ENCODE data around the gene FCN3.
"Not testable (repeated sequence)": the region's sequence is repeated elsewhere in the genome, so short reads cannot be mapped to it uniquely, and the experiment has no call there.

The FCN3 gene

GRCh38 chr1:27406362-27406680 is 31.7 kb upstream of the FCN3 start:
- no peaks in the 10 kb centered on the region for H3K4me1 ChIP-seq
- no peaks in the 10 kb centered on the region for H3K36me3 ChIP-seq
- H3K9me3 ChIP-seq = no peaks in the 10 kb centered on the region
- no peak overlapping the region for H3K4me3 ChIP-seq (ENCODE audit: low read depth, low read length)
- no peak for TF ChIP-seq CTCF (IDR thresholded peaks at IDR 0.05; ENCODE audit: low read depth, low read length)
- no peaks in the 10 kb centered on the region for H3K27me3 ChIP-seq
- no peak for DNase-seq

- not testable (repeated sequence) for H3K4me1 ChIP-seq; H3K4me3 ChIP-seq (ENCODE audit: low read depth, low read length); H3K36me3 ChIP-seq
These were observed 31.2 kb upstream of the FCN3 start for GRCh38 chr1:27405598-27406361.

GRCh38 chr1:27405074-27405473 is 30.4 kb upstream of the FCN3 start:
- Histone ChIP-seq H3K9me3 (no peaks in the 10 kb centered on the region), H3K4me3 (ENCODE audit: low read depth, low read length) (no peak overlapping the region), H3K36me3 (no peaks in the 10 kb centered on the region), H3K4me1 (no peaks in the 10 kb centered on the region), H3K27me3 (no peaks in the 10 kb centered on the region)
- no peak for DNase-seq
- no peak for TF ChIP-seq CTCF (IDR thresholded peaks at IDR 0.05; ENCODE audit: low read depth, low read length)

More at GRCh38 chr1:27405598-27406361, 31.2 kb upstream of the FCN3 start:
- not testable (repeated sequence) for DNase-seq, H3K27me3 ChIP-seq, H3K9me3 ChIP-seq

- TF ChIP-seq CTCF (IDR thresholded peaks at IDR 0.05; ENCODE audit: low read depth, low read length) = no peak
- no peaks in the 10 kb centered on the region for H3K36me3 ChIP-seq
- no peaks in the 10 kb centered on the region for H3K27me3 ChIP-seq
- H3K4me1 ChIP-seq = no peaks in the 10 kb centered on the region
- H3K4me3 ChIP-seq (ENCODE audit: low read depth, low read length) = no peak overlapping the region
- DNase-seq = no peak
- H3K9me3 ChIP-seq = no peaks in the 10 kb centered on the region
These were observed 29.3 kb upstream of the FCN3 start for GRCh38 chr1:27403931-27404330.

- peak; percentile 16; the same call in 1 of the 2 replicates for TF ChIP-seq CTCF (IDR thresholded peaks at IDR 0.05; ENCODE audit: low read depth, low read length)
- Histone ChIP-seq H3K36me3 (no peaks in the 10 kb centered on the region), H3K27me3 (no peaks in the 10 kb centered on the region), H3K4me1 (no peaks in the 10 kb centered on the region), H3K9me3 (no peaks in the 10 kb centered on the region), H3K4me3 (ENCODE audit: low read depth, low read length) (no peak overlapping the region)
- DNase-seq = peak; percentile 26
These were observed 28.6 kb upstream of the FCN3 start for GRCh38 chr1:27403065-27403726.

- DNase-seq = no peak
- Histone ChIP-seq H3K4me3 (ENCODE audit: low read depth, low read length) (no peak overlapping the region), H3K36me3 (no peaks in the 10 kb centered on the region), H3K4me1 (no peaks in the 10 kb centered on the region), H3K9me3 (no peaks in the 10 kb centered on the region), H3K27me3 (no peaks in the 10 kb centered on the region)
- peak; percentile 20 for TF ChIP-seq CTCF (IDR thresholded peaks at IDR 0.05; ENCODE audit: low read depth, low read length)
These were observed 27.7 kb upstream of the FCN3 start for GRCh38 chr1:27402349-27402754.

Data from BE2C (cell line).